ENCODE measurements around the gene SHCBP1L. TPM values are rescaled to one million over a fixed set of nuclear protein-coding genes. Genes with fewer than 3 reads are reported as not detected.
"Not testable (repeated sequence)": the region's sequence is repeated elsewhere in the genome, so short reads cannot be mapped to it uniquely, and the experiment has no call there.

The SHCBP1L gene
- total and polyA plus RNA-seq, 4 donors: not detected

- no peak for ATAC-seq (ENCODE audit: low FRiP score)
- WGBS, 2 donors: 82 to 87% methylated on average over 1 of the region's 1 CpG
- H3K4me3 ChIP-seq (ENCODE audit: low read length in 2 of 2): no peak overlapping the region
Measured at GRCh38 chr1:182925661-182926060, 27.3 kb downstream of the SHCBP1L start.

DNA sequence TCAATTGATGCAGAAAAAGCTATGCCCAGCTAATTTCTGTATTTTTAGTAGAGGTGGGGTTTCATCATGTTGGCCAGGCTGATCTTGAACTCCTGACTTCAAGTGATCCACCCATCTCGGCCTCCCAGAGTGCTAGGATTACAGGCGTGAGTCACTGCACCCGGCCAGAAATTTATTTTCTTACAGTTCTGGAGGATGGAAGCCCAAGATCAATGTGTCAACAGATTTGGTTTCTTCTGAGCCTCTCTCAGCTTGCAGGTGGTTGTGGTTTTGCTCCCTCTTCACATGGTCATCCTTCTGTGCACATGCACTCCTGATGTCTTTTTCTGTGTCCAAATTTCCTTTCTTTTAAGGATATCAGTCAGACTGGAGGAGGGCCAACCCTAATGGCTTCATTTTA lies 35.6 kb downstream of the SHCBP1L start:
- no peak for DNase-seq

More at GRCh38 chr1:182925661-182926060, 27.3 kb downstream of the SHCBP1L start:
- Histone ChIP-seq H3K4me1 (ENCODE audit: control insufficient read depth in 1 of 2, insufficient read depth in 2 of 2, low read length in 2 of 2) (no peaks in the 10 kb centered on the region), H3K36me3 (ENCODE audit: control insufficient read depth in 1 of 2, insufficient read depth in 2 of 2, low read length in 1 of 2) (no peaks in the 10 kb centered on the region), H3K27me3 (ENCODE audit: control insufficient read depth in 1 of 2, insufficient read depth in 2 of 2, low read length in 1 of 2) (no peaks in the 10 kb centered on the region), H3K9me3 (ENCODE audit: control insufficient read depth, low read length) (no peaks in the 10 kb centered on the region), H3K27ac (ENCODE audit: low read depth in 1 of 2, low read length in 2 of 2) (no peak overlapping the region)
- no peak for DNase-seq
- intact Hi-C loops (cut with DNase I): no loop called here

GRCh38 chr1:182913401-182913800 lies 39.6 kb downstream of the SHCBP1L start:
- H3K4me1 ChIP-seq (ENCODE audit: control insufficient read depth in 1 of 2, insufficient read depth in 2 of 2, low read length in 2 of 2): no peaks in the 10 kb centered on the region
- no peak overlapping the region for H3K27ac ChIP-seq (ENCODE audit: low read depth in 1 of 2, low read length in 2 of 2)
- ATAC-seq (ENCODE audit: low FRiP score): no peak
- H3K27me3 ChIP-seq (ENCODE audit: control insufficient read depth in 1 of 2, insufficient read depth in 2 of 2, low read length in 1 of 2): no peaks in the 10 kb centered on the region
- 96 to 98% methylated on average over 3 of the region's 3 CpGs for WGBS, 2 donors
- peaks cover 2% of the 10 kb centered on the region for H3K9me3 ChIP-seq (ENCODE audit: control insufficient read depth, low read length)
- DNase-seq: no peak
- H3K36me3 ChIP-seq (ENCODE audit: control insufficient read depth in 1 of 2, insufficient read depth in 2 of 2, low read length in 1 of 2): no peaks in the 10 kb centered on the region
- H3K4me3 ChIP-seq (ENCODE audit: low read length in 2 of 2): peak overlapping the region in 1 of 2 donors; percentile 8
- intact Hi-C loops (cut with DNase I): no loop called here

More for the DNA sequence above, 35.6 kb downstream of the SHCBP1L start:
- H3K4me1 ChIP-seq (ENCODE audit: control insufficient read depth in 1 of 2, insufficient read depth in 2 of 2, low read length in 2 of 2): no peaks in the 10 kb centered on the region
- H3K9me3 ChIP-seq (ENCODE audit: control insufficient read depth, low read length): peaks cover 2% of the 10 kb centered on the region
- WGBS, 2 donors: 68 to 74% methylated on average over 3 of the region's 3 CpGs
- ATAC-seq (ENCODE audit: low FRiP score): no peak
- no peak overlapping the region for H3K4me3 ChIP-seq (ENCODE audit: low read length in 2 of 2)
- no peaks in the 10 kb centered on the region for H3K27me3 ChIP-seq (ENCODE audit: control insufficient read depth in 1 of 2, insufficient read depth in 2 of 2, low read length in 1 of 2)
- intact Hi-C loops (cut with DNase I): no loop called here
- H3K27ac ChIP-seq (ENCODE audit: low read depth in 1 of 2, low read length in 2 of 2): no peak overlapping the region
- H3K36me3 ChIP-seq (ENCODE audit: control insufficient read depth in 1 of 2, insufficient read depth in 2 of 2, low read length in 1 of 2): no peaks in the 10 kb centered on the region

GRCh38 chr1:182910143-182910542 lies 42.8 kb downstream of the SHCBP1L start:
- Histone ChIP-seq H3K4me1 (ENCODE audit: control insufficient read depth in 1 of 2, insufficient read depth in 2 of 2, low read length in 2 of 2) (no peaks in the 10 kb centered on the region), H3K36me3 (ENCODE audit: control insufficient read depth in 1 of 2, insufficient read depth in 2 of 2, low read length in 1 of 2) (no peaks in the 10 kb centered on the region), H3K4me3 (ENCODE audit: low read length in 2 of 2) (no peak overlapping the region), H3K9me3 (ENCODE audit: control insufficient read depth, low read length) (peaks cover 2% of the 10 kb centered on the region), H3K27me3 (ENCODE audit: control insufficient read depth in 1 of 2, insufficient read depth in 2 of 2, low read length in 1 of 2) (no peaks in the 10 kb centered on the region), H3K27ac (ENCODE audit: low read depth in 1 of 2, low read length in 2 of 2) (no peak overlapping the region)
- intact Hi-C loops (cut with DNase I): no loop called here
- DNase-seq (no peak), ATAC-seq (ENCODE audit: low FRiP score) (no peak)
- WGBS, 2 donors: 95 to 99% methylated on average over 1 of the region's 1 CpG

- Histone ChIP-seq H3K36me3 (ENCODE audit: control insufficient read depth in 1 of 2, insufficient read depth in 2 of 2, low read length in 1 of 2) (no peaks in the 10 kb centered on the region), H3K27me3 (ENCODE audit: control insufficient read depth in 1 of 2, insufficient read depth in 2 of 2, low read length in 1 of 2) (no peaks in the 10 kb centered on the region), H3K27ac (ENCODE audit: low read depth in 1 of 2, low read length in 2 of 2) (no peak overlapping the region), H3K4me3 (ENCODE audit: low read length in 2 of 2) (no peak overlapping the region), H3K4me1 (ENCODE audit: control insufficient read depth in 1 of 2, insufficient read depth in 2 of 2, low read length in 2 of 2) (no peaks in the 10 kb centered on the region), H3K9me3 (ENCODE audit: control insufficient read depth, low read length) (peaks cover 2% of the 10 kb centered on the region)
- no peak for ATAC-seq (ENCODE audit: low FRiP score)
- no peak for DNase-seq
- WGBS, 2 donors: 55 to 57% methylated on average over 4 of the region's 4 CpGs
- intact Hi-C loops (cut with DNase I): no loop called here
Measured at GRCh38 chr1:182909578-182909977, 43.4 kb downstream of the SHCBP1L start.

GRCh38 chr1:182905321-182905720 lies 47.6 kb downstream of the SHCBP1L start:
- ATAC-seq (ENCODE audit: low FRiP score) (no peak), DNase-seq (no peak)
- Histone ChIP-seq H3K36me3 (ENCODE audit: control insufficient read depth in 1 of 2, insufficient read depth in 2 of 2, low read length in 1 of 2) (no peaks in the 10 kb centered on the region), H3K4me1 (ENCODE audit: control insufficient read depth in 1 of 2, insufficient read depth in 2 of 2, low read length in 2 of 2) (no peaks in the 10 kb centered on the region), H3K27ac (ENCODE audit: low read depth in 1 of 2, low read length in 2 of 2) (no peak overlapping the region), H3K9me3 (ENCODE audit: control insufficient read depth, low read length) (no peaks in the 10 kb centered on the region), H3K27me3 (ENCODE audit: control insufficient read depth in 1 of 2, insufficient read depth in 2 of 2, low read length in 1 of 2) (no peaks in the 10 kb centered on the region), H3K4me3 (ENCODE audit: low read length in 2 of 2) (no peak overlapping the region)
- WGBS, 2 donors: 81 to 86% methylated on average over 2 of the region's 2 CpGs
- intact Hi-C loops (cut with DNase I): no loop called here

GRCh38 chr1:182901946-182902345 lies 51.0 kb downstream of the SHCBP1L start:
- ATAC-seq (ENCODE audit: low FRiP score); H3K9me3 ChIP-seq (ENCODE audit: control insufficient read depth, low read length); intact Hi-C loops (cut with DNase I); H3K36me3 ChIP-seq (ENCODE audit: control insufficient read depth in 1 of 2, insufficient read depth in 2 of 2, low read length in 1 of 2); H3K27me3 ChIP-seq (ENCODE audit: control insufficient read depth in 1 of 2, insufficient read depth in 2 of 2, low read length in 1 of 2); H3K4me1 ChIP-seq (ENCODE audit: control insufficient read depth in 1 of 2, insufficient read depth in 2 of 2, low read length in 2 of 2); H3K4me3 ChIP-seq (ENCODE audit: low read length in 2 of 2); H3K27ac ChIP-seq (ENCODE audit: low read depth in 1 of 2, low read length in 2 of 2); DNase-seq: not testable (repeated sequence)
- 89 to 92% methylated on average over 5 of the region's 5 CpGs for WGBS, 2 donors

DNA sequence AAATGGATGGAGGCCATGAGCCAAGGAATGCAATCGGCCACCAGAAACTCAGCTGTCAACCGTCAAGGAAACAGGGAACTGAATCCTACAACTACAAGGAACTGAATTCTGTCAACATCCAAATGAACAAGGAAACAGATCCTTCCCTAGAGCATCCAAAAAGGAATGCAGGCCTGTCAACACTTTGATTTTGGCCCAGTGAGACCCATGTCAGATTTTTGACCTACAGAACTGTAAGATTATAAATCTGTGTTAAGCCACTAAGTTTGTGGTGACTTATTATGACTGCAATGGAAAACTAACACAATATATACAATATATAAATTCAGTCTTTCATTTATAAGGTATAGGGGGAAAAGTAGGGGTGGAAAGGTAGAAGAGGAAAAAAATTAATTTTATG lies 55.3 kb downstream of the SHCBP1L start:
- peaks cover 1% of the 10 kb centered on the region for H3K9me3 ChIP-seq (ENCODE audit: control insufficient read depth, low read length)
- H3K27me3 ChIP-seq (ENCODE audit: control insufficient read depth in 1 of 2, insufficient read depth in 2 of 2, low read length in 1 of 2): no peaks in the 10 kb centered on the region
- intact Hi-C loops (cut with DNase I): no loop called here
- no peaks in the 10 kb centered on the region for H3K4me1 ChIP-seq (ENCODE audit: control insufficient read depth in 1 of 2, insufficient read depth in 2 of 2, low read length in 2 of 2)
- no peak overlapping the region for H3K27ac ChIP-seq (ENCODE audit: low read depth in 1 of 2, low read length in 2 of 2)
- WGBS, 2 donors: 44 to 57% methylated on average over 2 of the region's 2 CpGs
- H3K4me3 ChIP-seq (ENCODE audit: low read length in 2 of 2): no peak overlapping the region
- no peaks in the 10 kb centered on the region for H3K36me3 ChIP-seq (ENCODE audit: control insufficient read depth in 1 of 2, insufficient read depth in 2 of 2, low read length in 1 of 2)
- ATAC-seq (ENCODE audit: low FRiP score) (no peak), DNase-seq (no peak)

DNA sequence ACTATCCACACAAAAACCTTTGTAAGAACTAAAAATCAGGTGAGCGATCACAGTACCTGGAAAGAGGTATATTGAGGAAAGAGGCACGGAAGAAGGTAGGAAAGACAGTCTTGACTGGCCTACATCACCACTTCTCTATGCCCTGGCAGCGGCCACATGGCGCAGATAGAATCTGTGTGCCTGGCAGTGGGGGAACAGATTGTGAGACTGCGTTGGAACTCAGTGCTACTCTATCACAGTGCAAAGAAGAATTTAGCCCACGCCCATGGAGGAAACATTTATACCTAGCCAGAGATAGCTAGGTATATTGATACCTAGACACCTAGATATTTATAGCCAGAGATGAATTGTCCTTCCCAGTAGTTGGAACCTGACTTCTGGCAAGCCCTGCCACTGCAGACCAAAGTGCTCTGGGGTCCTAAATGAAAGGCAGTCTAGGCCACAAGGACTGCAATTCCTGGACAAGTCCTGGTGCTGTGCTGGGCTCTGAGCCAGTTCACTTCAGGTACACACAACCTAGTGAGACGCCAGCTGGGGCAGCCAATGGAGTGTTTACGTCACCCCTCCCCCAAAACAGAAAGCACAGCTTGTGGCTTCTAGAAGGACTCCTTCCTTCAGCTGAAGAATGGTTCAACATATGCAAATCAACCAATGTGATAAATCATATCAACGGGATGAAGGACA lies 61.9 kb downstream of the SHCBP1L start:
- Histone ChIP-seq H3K27ac (ENCODE audit: low read depth in 1 of 2, low read length in 2 of 2) (no peak overlapping the region), H3K9me3 (ENCODE audit: control insufficient read depth, low read length) (no peaks in the 10 kb centered on the region), H3K27me3 (ENCODE audit: control insufficient read depth in 1 of 2, insufficient read depth in 2 of 2, low read length in 1 of 2) (no peaks in the 10 kb centered on the region), H3K4me1 (ENCODE audit: control insufficient read depth in 1 of 2, insufficient read depth in 2 of 2, low read length in 2 of 2) (no peaks in the 10 kb centered on the region), H3K36me3 (ENCODE audit: control insufficient read depth in 1 of 2, insufficient read depth in 2 of 2, low read length in 1 of 2) (peaks cover 0 to 9% of the 10 kb centered on the region in 2 donors), H3K4me3 (ENCODE audit: low read length in 2 of 2) (no peak overlapping the region)
- no peak for ATAC-seq (ENCODE audit: low FRiP score)
- intact Hi-C loops (cut with DNase I): no loop called here
- DNase-seq: no peak
- WGBS, 2 donors: 87 to 91% methylated on average over 9 of the region's 9 CpGs
